SK-N-SH (cell line): ENCODE results near the gene ABCB6. TPM values are rescaled to one million over a fixed set of nuclear protein-coding genes. Genes with fewer than 3 reads are reported as not detected.

Source experiments
- CTCF ChIA-PET: fragments of 300-600, 350-600 bp; formaldehyde crosslinking; extraction: SDS; loops from one replicate; lab custom pipeline; 2021; lab: Yijun Ruan, JAX
- POLR2A ChIA-PET: fragments of 350-600 bp; sonication (Branson Sonifier 250); formaldehyde crosslinking; extraction: SDS; loops from one replicate; lab custom pipeline; 2020; ENCODE audit warnings: antibody characterized with exemption, inconsistent platforms; lab: Yijun Ruan, JAX
- DNase-seq: peaks from one replicate; pipeline ENCODE4 v3.0.0; 2012
- H2AFZ ChIP-seq: fragments of 200-600 bp; sonication (generic); 2 replicates; pipeline ENCODE4 v1.8.1; 2016; ENCODE audit warnings: antibody characterized with exemption, mild to moderate bottlenecking, low read depth
- H3F3A ChIP-seq: fragments of 200-600 bp; sonication (generic); replicated peaks from 2 replicates; pipeline ENCODE3; 2016; ENCODE audit warnings: antibody characterized with exemption, mild to moderate bottlenecking; ENCODE audit not compliant: insufficient read depth
- H3K27ac ChIP-seq, 2 experiments: fragments of 200-500 bp in 1 of 2; fragments of 200-600 bp in 1 of 2; sonication (Bioruptor generic) in 1 of 2; sonication (generic), shearing (Covaris generic) in 1 of 2; 2 replicates each; pipeline versions ENCODE4 v1.5.1 to v1.6.1; 2014 to 2016; ENCODE audit warnings: low read depth in 2 of 2, inconsistent platforms in 1 of 2, low read length in 1 of 2, mild to moderate bottlenecking in 1 of 2, mixed read lengths in 1 of 2
- H3K27me3 ChIP-seq: fragments of 200-600 bp; sonication (generic), shearing (Covaris generic); 2 replicates; pipeline ENCODE4 v1.6.1; 2016; ENCODE audit warnings: mixed run types; ENCODE audit not compliant: insufficient read depth
- H3K36me3 ChIP-seq, 2 experiments: fragments of 200-500 bp in 1 of 2; fragments of 200-600 bp in 1 of 2; sonication (Bioruptor generic) in 1 of 2; sonication (generic) in 1 of 2; replicated peaks in 1 of 2; 2 replicates each; pipeline versions ENCODE3 to v1.5.1; 2014 to 2016; ENCODE audit warnings: low read length in 1 of 2, mild to moderate bottlenecking in 1 of 2; ENCODE audit not compliant: insufficient read depth in 2 of 2, control insufficient read depth in 1 of 2
- H3K4me1 ChIP-seq, 2 experiments: fragments of 200-500 bp in 1 of 2; fragments of 200-600 bp in 1 of 2; sonication (Bioruptor generic) in 1 of 2; sonication (generic), shearing (Covaris generic) in 1 of 2; 2 replicates each; pipeline versions ENCODE4 v1.5.1 to v1.6.1; 2014 to 2016; ENCODE audit warnings: low read depth in 1 of 2, low read length in 1 of 2, mixed run types in 1 of 2; ENCODE audit not compliant: insufficient read depth in 2 of 2, control insufficient read depth in 1 of 2
- H3K4me2 ChIP-seq: fragments of 200-600 bp; sonication (generic), shearing (Covaris generic); 2 replicates; pipeline ENCODE4 v1.6.1; 2017; ENCODE audit warnings: mixed run types
- H3K4me3 ChIP-seq, 2 experiments: fragments of 200-500 bp in 1 of 2; fragments of 200-600 bp in 1 of 2; sonication (Bioruptor generic) in 1 of 2; sonication (generic), shearing (Covaris generic) in 1 of 2; 2 replicates each; pipeline versions ENCODE4 v1.5.1 to v1.8.1; 2014 to 2016; ENCODE audit warnings: low read depth in 2 of 2, inconsistent platforms in 1 of 2, low read length in 1 of 2, mild to moderate bottlenecking in 1 of 2, mixed read lengths in 1 of 2, moderate library complexity in 1 of 2
- H3K79me2 ChIP-seq: fragments of 200-600 bp; sonication (generic); 2 replicates; pipeline ENCODE4 v1.8.1; 2017; ENCODE audit warnings: mild to moderate bottlenecking; ENCODE audit not compliant: insufficient read depth
- H3K9ac ChIP-seq: fragments of 200-600 bp; sonication (generic); 2 replicates; pipeline ENCODE4 v1.6.1; 2017; ENCODE audit warnings: mixed run types
- H3K9me2 ChIP-seq: fragments of 200-600 bp; sonication (generic); 2 replicates; pipeline ENCODE4 v1.6.1; 2017; ENCODE audit warnings: mixed run types
- H3K9me3 ChIP-seq: fragments of 200-600 bp; sonication (generic); 2 replicates; pipeline ENCODE4 v1.6.1; 2017; ENCODE audit warnings: mixed run types, mild to moderate bottlenecking, moderate library complexity
- H4K20me1 ChIP-seq: fragments of 200-600 bp; sonication (generic); 2 replicates; pipeline ENCODE4 v1.6.1; 2017; ENCODE audit warnings: mild to moderate bottlenecking, mixed run types; ENCODE audit not compliant: insufficient read depth
- CTCF ChIP-seq: fragments of 200-600 bp; sonication (generic); IDR thresholded peaks from 2 replicates; pipeline ENCODE4 v1.6.1; 2017; ENCODE audit warnings: antibody characterized with exemption, mild to moderate bottlenecking, moderate library complexity
- FOXM1 ChIP-seq: IDR thresholded peaks from 2 replicates; pipeline ENCODE4 v1.4.0; 2012; ENCODE audit warnings: low read depth, mild to moderate bottlenecking
- GATA2 ChIP-seq: sonication (generic); formaldehyde crosslinking; IDR thresholded peaks from 2 replicates; pipeline ENCODE4 v1.5.0; 2020; ENCODE audit warnings: mild to moderate bottlenecking, missing genetic modification reagents
- MAX ChIP-seq: IDR thresholded peaks from 2 replicates; pipeline ENCODE4 v1.4.0; 2012; ENCODE audit warnings: low read depth
- MXI1 ChIP-seq: IDR thresholded peaks from 2 replicates; pipeline ENCODE4 v1.6.1; 2012; ENCODE audit warnings: mild to moderate bottlenecking, low read depth, low read length, improper control_type of control experiment
- PBX3 ChIP-seq: IDR thresholded peaks from 2 replicates; pipeline ENCODE4; 2012
- RAD21 ChIP-seq: IDR thresholded peaks from 2 replicates; pipeline ENCODE4 v1.6.1; 2012; ENCODE audit warnings: mild to moderate bottlenecking, low read length
- RCOR1 ChIP-seq: fragments of 150-350 bp; IDR thresholded peaks from 2 replicates; pipeline ENCODE4 v1.6.1; 2017; ENCODE audit warnings: antibody characterized with exemption, low read length
- TAF1 ChIP-seq: IDR thresholded peaks from 2 replicates; pipeline ENCODE4 v1.6.1; 2012; ENCODE audit warnings: low read depth, mild to moderate bottlenecking, low read length, moderate library complexity, borderline replicate concordance
- TEAD4 ChIP-seq: IDR thresholded peaks from 2 replicates; pipeline ENCODE4 v1.4.0; 2012; ENCODE audit warnings: mild to moderate bottlenecking, borderline replicate concordance; ENCODE audit not compliant: insufficient read depth
- USF1 ChIP-seq: IDR thresholded peaks from 2 replicates; pipeline ENCODE4 v1.4.0; 2012; ENCODE audit warnings: low read depth, borderline replicate concordance
- WGBS: methylation state at CpG from one replicate; pipeline ENCODE4 v1.1.6; 2017; ENCODE audit warnings: low lambda C conversion rate; 5-methylcytosine and 5-hydroxymethylcytosine counted together
- polyA plus RNA-seq, 3 experiments: library from polyadenylated mRNA; depleted of rRNA; stranded (reverse); fragments of >200 nt; gene quantifications; 2 replicates each; pipeline ENCODE4 v1.2.3, GENCODE V29; 2012
- TF ChIP-seq, protein P1 (sequence below): IDR thresholded peaks from 2 replicates; pipeline ENCODE4 v1.6.1; 2012; ENCODE audit warnings: mild to moderate bottlenecking, low read depth, low read length, moderate library complexity
- TF ChIP-seq, protein P2 (sequence below): fragments of 150-350 bp; IDR thresholded peaks from 2 replicates; pipeline ENCODE4 v1.6.1; 2016; ENCODE audit warnings: mild to moderate bottlenecking, low read depth, low read length

The ABCB6 gene
- polyA plus RNA-seq, 1 of the 3 experiments (the other 2 are of a cell fraction) = 27.4 TPM

GRCh38 chr2:219174146-219174545, 44.6 kb downstream of the ABCB6 start (continued):
- no peak for TF ChIP-seq TAF1
- no peak for TF ChIP-seq GATA2

- Histone ChIP-seq H3K4me2 (no peak overlapping the region), H4K20me1 (no peaks in the 10 kb centered on the region), H3K4me3 (no peak overlapping the region), H3K9ac (no peak overlapping the region), H3K9me2 (no peaks in the 10 kb centered on the region), H3K9me3 (no peaks in the 10 kb centered on the region), H3K4me1 (peaks cover 0 to 8% of the 10 kb centered on the region in 2 experiments; a peak in 2 of 4 replicates), H3K79me2 (peaks cover 12% of the 10 kb centered on the region; the same call in 1 of the 2 replicates), H2AFZ (no peak overlapping the region), H3K27ac (no peak overlapping the region), H3K27me3 (no peaks in the 10 kb centered on the region), H3K36me3 (peaks cover 11 to 32% of the 10 kb centered on the region in 2 experiments), H3F3A (peaks cover 10% of the 10 kb centered on the region)
- no peak for DNase-seq
- TF ChIP-seq RAD21 = no peak
- no peak for TF ChIP-seq GATA2
- no peak for TF ChIP-seq MAX
- TF ChIP-seq, protein P1, sequence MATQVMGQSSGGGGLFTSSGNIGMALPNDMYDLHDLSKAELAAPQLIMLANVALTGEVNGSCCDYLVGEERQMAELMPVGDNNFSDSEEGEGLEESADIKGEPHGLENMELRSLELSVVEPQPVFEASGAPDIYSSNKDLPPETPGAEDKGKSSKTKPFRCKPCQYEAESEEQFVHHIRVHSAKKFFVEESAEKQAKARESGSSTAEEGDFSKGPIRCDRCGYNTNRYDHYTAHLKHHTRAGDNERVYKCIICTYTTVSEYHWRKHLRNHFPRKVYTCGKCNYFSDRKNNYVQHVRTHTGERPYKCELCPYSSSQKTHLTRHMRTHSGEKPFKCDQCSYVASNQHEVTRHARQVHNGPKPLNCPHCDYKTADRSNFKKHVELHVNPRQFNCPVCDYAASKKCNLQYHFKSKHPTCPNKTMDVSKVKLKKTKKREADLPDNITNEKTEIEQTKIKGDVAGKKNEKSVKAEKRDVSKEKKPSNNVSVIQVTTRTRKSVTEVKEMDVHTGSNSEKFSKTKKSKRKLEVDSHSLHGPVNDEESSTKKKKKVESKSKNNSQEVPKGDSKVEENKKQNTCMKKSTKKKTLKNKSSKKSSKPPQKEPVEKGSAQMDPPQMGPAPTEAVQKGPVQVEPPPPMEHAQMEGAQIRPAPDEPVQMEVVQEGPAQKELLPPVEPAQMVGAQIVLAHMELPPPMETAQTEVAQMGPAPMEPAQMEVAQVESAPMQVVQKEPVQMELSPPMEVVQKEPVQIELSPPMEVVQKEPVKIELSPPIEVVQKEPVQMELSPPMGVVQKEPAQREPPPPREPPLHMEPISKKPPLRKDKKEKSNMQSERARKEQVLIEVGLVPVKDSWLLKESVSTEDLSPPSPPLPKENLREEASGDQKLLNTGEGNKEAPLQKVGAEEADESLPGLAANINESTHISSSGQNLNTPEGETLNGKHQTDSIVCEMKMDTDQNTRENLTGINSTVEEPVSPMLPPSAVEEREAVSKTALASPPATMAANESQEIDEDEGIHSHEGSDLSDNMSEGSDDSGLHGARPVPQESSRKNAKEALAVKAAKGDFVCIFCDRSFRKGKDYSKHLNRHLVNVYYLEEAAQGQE = no peak
- POLR2A ChIA-PET = no interaction called here
- CTCF ChIA-PET = interaction anchor here (1.0 to 8.7 kb wide), 6 partner anchors 14 to 193 kb away, joined by 3 to 104 read pairs (median 18); partner anchors contain the start of genes DNAJB2 and NHEJ1
- WGBS = 94% methylated on average over 6 of the region's 6 CpGs
These were observed 45.6 kb downstream of the ABCB6 start for GRCh38 chr2:219173176-219173575.

GRCh38 chr2:219172231-219173154, 46.3 kb downstream of the ABCB6 start:
- Histone ChIP-seq H4K20me1 (no peaks in the 10 kb centered on the region), H3K27ac (no peak overlapping the region), H3K4me2 (no peak overlapping the region), H3F3A (peaks cover 8% of the 10 kb centered on the region), H3K4me3 (no peak overlapping the region), H3K27me3 (no peaks in the 10 kb centered on the region), H3K9me2 (no peaks in the 10 kb centered on the region), H3K9me3 (no peaks in the 10 kb centered on the region), H3K9ac (no peak overlapping the region), H3K4me1 (peaks cover 0 to 8% of the 10 kb centered on the region in 2 experiments; a peak in 2 of 4 replicates), H2AFZ (no peak overlapping the region), H3K79me2 (peaks cover 12% of the 10 kb centered on the region; the same call in 1 of the 2 replicates), H3K36me3 (peaks cover 11 to 32% of the 10 kb centered on the region in 2 experiments)
- WGBS = 89% methylated on average over 14 of the region's 16 CpGs
- no peak for DNase-seq
- ChIA-PET POLR2A (interaction anchor here (1.0 kb wide), 1 partner anchor 317 kb away, joined by 3 read pairs; no protein-coding TSS in a partner anchor), CTCF (interaction anchor here (0.6 to 8.7 kb wide), 19 partner anchors 7 to 143 kb away, joined by 3 to 104 read pairs (median 8); partner anchors contain the start of genes DNAJB2, NHEJ1, RETREG2 and ZFAND2B)
- TF ChIP-seq TEAD4 (no peak), FOXM1 (no peak), MXI1 (no peak), PBX3 (no peak), RCOR1 (no peak), USF1 (no peak), CTCF (no peak)
- TF ChIP-seq, protein P2, sequence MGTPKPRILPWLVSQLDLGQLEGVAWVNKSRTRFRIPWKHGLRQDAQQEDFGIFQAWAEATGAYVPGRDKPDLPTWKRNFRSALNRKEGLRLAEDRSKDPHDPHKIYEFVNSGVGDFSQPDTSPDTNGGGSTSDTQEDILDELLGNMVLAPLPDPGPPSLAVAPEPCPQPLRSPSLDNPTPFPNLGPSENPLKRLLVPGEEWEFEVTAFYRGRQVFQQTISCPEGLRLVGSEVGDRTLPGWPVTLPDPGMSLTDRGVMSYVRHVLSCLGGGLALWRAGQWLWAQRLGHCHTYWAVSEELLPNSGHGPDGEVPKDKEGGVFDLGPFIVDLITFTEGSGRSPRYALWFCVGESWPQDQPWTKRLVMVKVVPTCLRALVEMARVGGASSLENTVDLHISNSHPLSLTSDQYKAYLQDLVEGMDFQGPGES = no peak
